Endodermal cell (in vitro differentiated cells): ENCODE results near the gene MTHFSD. TPM values are rescaled to one million over a fixed set of nuclear protein-coding genes. Genes with fewer than 3 reads are reported as not detected.

ENCODE experiments used
- DNase-seq: peaks from one replicate; pipeline ENCODE4 v3.0.0-alpha.2; 2017
- H3K27ac ChIP-seq: 2 replicates; pipeline ENCODE4 v1.5.1; 2013; ENCODE audit warnings: mild to moderate bottlenecking, low read depth, low read length, moderate library complexity
- H3K27me3 ChIP-seq: 2 replicates; pipeline ENCODE4 v1.6.1; 2013; ENCODE audit warnings: mild to moderate bottlenecking, low read length, moderate library complexity; ENCODE audit not compliant: insufficient read depth, control insufficient read depth, poor library complexity, severe bottlenecking
- H3K36me3 ChIP-seq: 2 replicates; pipeline ENCODE4 v1.7.0; 2013; ENCODE audit warnings: mild to moderate bottlenecking, low read length, moderate library complexity; ENCODE audit not compliant: control insufficient read depth, insufficient read depth
- H3K4me1 ChIP-seq: one replicate; pipeline ENCODE4 v1.7.0; 2013; ENCODE audit warnings: low read length; ENCODE audit not compliant: control insufficient read depth, insufficient read depth
- H3K4me3 ChIP-seq: 2 replicates; pipeline ENCODE4 v1.5.1; 2013; ENCODE audit warnings: mild to moderate bottlenecking, low read length, moderate library complexity
- H3K9ac ChIP-seq: 2 replicates; pipeline ENCODE4 v1.6.1; 2013; ENCODE audit warnings: mild to moderate bottlenecking, low read length, moderate library complexity; ENCODE audit not compliant: poor library complexity, severe bottlenecking; ENCODE audit errors: extremely low read depth
- H3K9me3 ChIP-seq: 2 replicates; pipeline ENCODE4 v1.6.1; 2013; ENCODE audit warnings: mild to moderate bottlenecking, low read length, moderate library complexity; ENCODE audit not compliant: control insufficient read depth
- H3K27ac Mint-ChIP-seq: 2 replicates; pipeline ENCODE4 v1.8.0; 2020; ENCODE audit warnings: mixed read lengths
- H3K27me3 Mint-ChIP-seq: 2 replicates; pipeline ENCODE4 v1.8.0; 2021; ENCODE audit warnings: mild to moderate bottlenecking, mixed read lengths; ENCODE audit not compliant: insufficient read depth
- H3K36me3 Mint-ChIP-seq: 2 replicates; pipeline ENCODE4 v1.8.0; 2020; ENCODE audit warnings: low read depth, mixed read lengths
- H3K4me1 Mint-ChIP-seq: 2 replicates; pipeline ENCODE4 v1.8.0; 2020; ENCODE audit warnings: mixed read lengths
- H3K4me3 Mint-ChIP-seq: 2 replicates; pipeline ENCODE4 v1.8.0; 2020; ENCODE audit warnings: mild to moderate bottlenecking, moderate library complexity, mixed read lengths
- H3K9me3 Mint-ChIP-seq: 2 replicates; pipeline ENCODE4 v1.8.0; 2020; ENCODE audit warnings: mild to moderate bottlenecking, mixed read lengths
- CTCF ChIP-seq: fragments of 200-600 bp; sonication (generic); conservative IDR thresholded peaks from 2 replicates; pipeline ENCODE4 v1.5.0; 2021; ENCODE audit warnings: antibody characterized with exemption, mild to moderate bottlenecking
- WGBS, 2 experiments: methylation state at CpG; one replicate each; pipeline versions ENCODE4 v1.1.5 to v1.1.7; 2013; ENCODE audit warnings: missing lambda C conversion rate in 2 of 2, mixed read lengths in 1 of 2; ENCODE audit not compliant: insufficient coverage in 1 of 2, insufficient read length in 1 of 2; 5-methylcytosine and 5-hydroxymethylcytosine counted together
- total RNA-seq, 2 donors: library from RNA; stranded (reverse); fragmentation: NEBNext Ultra II Directional in 1 of 2; extraction: Animal tissue kit (Norgen Biotek cat#: 25700) in 1 of 2; gene quantifications; 2 replicates in 1 of 2; 3 replicates in 1 of 2; pipeline ENCODE4 v1.2.1, GENCODE V29; 2021

Gene MTHFSD
- total RNA-seq, 2 donors from 2014 or later, result 15.0 to 25.8 TPM

- Histone ChIP-seq H3K4me3 (no peak overlapping the region), H3K9ac (no peak overlapping the region), H3K36me3 (no peaks in the 10 kb centered on the region), H3K4me1 (peaks cover 13% of the 10 kb centered on the region), H3K9me3 (no peaks in the 10 kb centered on the region), H3K27me3 (peaks cover 100% of the 10 kb centered on the region), H3K27ac (no peak overlapping the region)
- no peaks in the 10 kb centered on the region for H3K36me3 Mint-ChIP-seq
- H3K27me3 Mint-ChIP-seq, result peaks cover 99% of the 10 kb centered on the region
- WGBS, 2 experiments, result 1% methylated on average over 44 of the region's 44 CpGs; no CpG with 5 or more reads in 1 of the 2 experiments
- H3K27ac Mint-ChIP-seq, result no peak overlapping the region
- peak; percentile 90 for DNase-seq
- peaks cover 24% of the 10 kb centered on the region for H3K4me1 Mint-ChIP-seq
- H3K9me3 Mint-ChIP-seq, result no peaks in the 10 kb centered on the region
- no peak for TF ChIP-seq CTCF
- peak overlapping the region; percentile 17 for H3K4me3 Mint-ChIP-seq
These were observed 57.4 kb downstream of the MTHFSD start for GRCh38 chr16:86497551-86498021.

GRCh38 chr16:86496929-86497461 lies 58.0 kb downstream of the MTHFSD start:
- H3K27ac Mint-ChIP-seq, result no peak overlapping the region
- H3K9me3 Mint-ChIP-seq, result no peaks in the 10 kb centered on the region
- 0% methylated on average over 18 to 45 of the region's 45 CpGs for WGBS, 2 experiments
- H3K36me3 Mint-ChIP-seq, result no peaks in the 10 kb centered on the region
- no peaks in the 10 kb centered on the region for H3K9me3 ChIP-seq
- H3K4me3 Mint-ChIP-seq, result peak overlapping the region; percentile 41
- no peaks in the 10 kb centered on the region for H3K36me3 ChIP-seq
- H3K9ac ChIP-seq, result no peak overlapping the region
- H3K27ac ChIP-seq, result no peak overlapping the region
- no peak for TF ChIP-seq CTCF
- peaks cover 99% of the 10 kb centered on the region for H3K27me3 Mint-ChIP-seq
- peaks cover 13% of the 10 kb centered on the region for H3K4me1 ChIP-seq
- H3K4me1 Mint-ChIP-seq, result peaks cover 24% of the 10 kb centered on the region
- H3K4me3 ChIP-seq, result no peak overlapping the region
- DNase-seq, result peak; percentile 67
- H3K27me3 ChIP-seq, result peaks cover 100% of the 10 kb centered on the region

- H3K27me3 Mint-ChIP-seq, result peaks cover 99% of the 10 kb centered on the region
- Histone ChIP-seq H3K9ac (no peak overlapping the region), H3K27me3 (peaks cover 100% of the 10 kb centered on the region), H3K4me3 (no peak overlapping the region), H3K9me3 (no peaks in the 10 kb centered on the region), H3K27ac (no peak overlapping the region), H3K36me3 (no peaks in the 10 kb centered on the region), H3K4me1 (peaks cover 13% of the 10 kb centered on the region)
- 5 to 8% methylated on average over 17 to 33 of the region's 34 CpGs for WGBS, 2 experiments
- H3K4me3 Mint-ChIP-seq, result peak overlapping the region; percentile 41
- no peak overlapping the region for H3K27ac Mint-ChIP-seq
- no peaks in the 10 kb centered on the region for H3K36me3 Mint-ChIP-seq
- no peak for TF ChIP-seq CTCF
- no peak for DNase-seq
- peaks cover 24% of the 10 kb centered on the region for H3K4me1 Mint-ChIP-seq
- no peaks in the 10 kb centered on the region for H3K9me3 Mint-ChIP-seq
These were observed 58.6 kb downstream of the MTHFSD start for GRCh38 chr16:86496262-86496928.
